A673 (cell line): ENCODE measurements around the gene SLC25A26. TPM values are rescaled to one million over a fixed set of nuclear protein-coding genes. Genes with fewer than 3 reads are reported as not detected.
"Not testable (repeated sequence)": the region's sequence is repeated elsewhere in the genome, so short reads cannot be mapped to it uniquely, and the experiment has no call there.

Experiments used
- BruUV-seq: library from RNA; stranded (reverse); fragments of 400-500 nt; replicated peaks from 2 replicates; lab custom pipeline; 2021; lab: Mats Ljungman, UMichigan
- CTCF ChIA-PET: fragments of 300-600 bp; sonication (Branson Sonifier 250); formaldehyde crosslinking; loops from one replicate; lab custom pipeline; 2022; ENCODE audit warnings: antibody characterized with exemption; lab: Charles Lee
- POLR2A ChIA-PET: fragments of 300-600 bp; sonication (Branson Sonifier 250); formaldehyde crosslinking; loops from one replicate; lab custom pipeline; 2022; ENCODE audit warnings: antibody characterized with exemption; ENCODE audit not compliant: low non-redundant PET; lab: Charles Lee
- DNase-seq: peaks from one replicate; pipeline ENCODE4 v3.0.0-alpha.2; 2015; ENCODE audit warnings: low spot score
- H3K27ac ChIP-seq: fragments of 200-600 bp; sonication (generic); 2 replicates; pipeline ENCODE4 v1.5.1; 2016; ENCODE audit warnings: mixed run types, low read depth, mild to moderate bottlenecking, mixed read lengths, antibody characterized with exemption, low read length; ENCODE audit not compliant: poor library complexity, severe bottlenecking
- H3K27me3 ChIP-seq: fragments of 200-600 bp; sonication (generic); replicated peaks from 2 replicates; pipeline ENCODE4 v1.6.1; 2017; ENCODE audit warnings: mixed run types, low read depth, mild to moderate bottlenecking, mixed read lengths, antibody characterized with exemption, low read length; ENCODE audit not compliant: insufficient read depth, poor library complexity
- H3K36me3 ChIP-seq: fragments of 200-600 bp; sonication (generic); 2 replicates; pipeline ENCODE4 v1.6.1; 2016; ENCODE audit warnings: mixed run types, mild to moderate bottlenecking, mixed read lengths, antibody characterized with exemption, low read length; ENCODE audit not compliant: insufficient read depth, poor library complexity, severe bottlenecking
- H3K4me1 ChIP-seq: fragments of 200-600 bp; sonication (generic); 2 replicates; pipeline ENCODE4 v1.6.1; 2017; ENCODE audit warnings: mixed run types, mild to moderate bottlenecking, mixed read lengths, antibody characterized with exemption, low read length; ENCODE audit not compliant: insufficient read depth, poor library complexity, severe bottlenecking
- H3K4me3 ChIP-seq: fragments of 200-600 bp; sonication (generic); 2 replicates; pipeline ENCODE4 v1.5.1; 2016; ENCODE audit warnings: low read depth, mixed run types, mild to moderate bottlenecking, mixed read lengths, low read length; ENCODE audit not compliant: poor library complexity, severe bottlenecking
- H3K9me3 ChIP-seq: fragments of 200-600 bp; sonication (generic); 2 replicates; pipeline ENCODE4 v1.6.1; 2016; ENCODE audit warnings: mixed run types, low read depth, mild to moderate bottlenecking, mixed read lengths, antibody characterized with exemption, low read length; ENCODE audit not compliant: poor library complexity, severe bottlenecking
- EZH2 ChIP-seq: fragments of 200-600 bp; sonication (generic); IDR thresholded peaks from 2 replicates; pipeline ENCODE4 v1.6.1; 2017; ENCODE audit warnings: borderline replicate concordance, low read depth, mild to moderate bottlenecking, mixed read lengths, antibody characterized with exemption, low read length; ENCODE audit not compliant: poor library complexity, severe bottlenecking
- intact Hi-C: fragments of 100-400 bp; cut with micrococcal nuclease; formaldehyde crosslinking; loops from one replicate; pipeline ENCODE4 v1.10.0; 2022; ENCODE audit not compliant: unreplicated experiment
- total RNA-seq: library from RNA; stranded (reverse); gene quantifications from 2 replicates; pipeline ENCODE4 v1.2.3, GENCODE V29; 2021
- TF ChIP-seq, protein P1 (sequence below): fragments of 300-800, 200-600 bp; sonication (generic); conservative IDR thresholded peaks from 2 replicates; pipeline ENCODE4 v1.5.1; 2017; ENCODE audit warnings: low read depth, mild to moderate bottlenecking, antibody characterized with exemption, low read length, moderate library complexity, mixed read lengths

Gene SLC25A26
- total RNA-seq, 1 experiment from 2014 or later: 8.9 TPM

GRCh38 chr3:66418475-66418931, 197.7 kb downstream of the SLC25A26 start:
- no peak overlapping the region for H3K27ac ChIP-seq
- no TSS peak for BruUV-seq
- no peaks in the 10 kb centered on the region for H3K27me3 ChIP-seq
- no peak overlapping the region for H3K4me3 ChIP-seq
- ChIA-PET POLR2A (no interaction called here), CTCF (no interaction called here)
- intact Hi-C loops: no loop called here
- no peak for DNase-seq
- no peaks in the 10 kb centered on the region for H3K36me3 ChIP-seq
- no peaks in the 10 kb centered on the region for H3K4me1 ChIP-seq
- no peaks in the 10 kb centered on the region for H3K9me3 ChIP-seq
- no peak for TF ChIP-seq EZH2
- TF ChIP-seq, protein P1, sequence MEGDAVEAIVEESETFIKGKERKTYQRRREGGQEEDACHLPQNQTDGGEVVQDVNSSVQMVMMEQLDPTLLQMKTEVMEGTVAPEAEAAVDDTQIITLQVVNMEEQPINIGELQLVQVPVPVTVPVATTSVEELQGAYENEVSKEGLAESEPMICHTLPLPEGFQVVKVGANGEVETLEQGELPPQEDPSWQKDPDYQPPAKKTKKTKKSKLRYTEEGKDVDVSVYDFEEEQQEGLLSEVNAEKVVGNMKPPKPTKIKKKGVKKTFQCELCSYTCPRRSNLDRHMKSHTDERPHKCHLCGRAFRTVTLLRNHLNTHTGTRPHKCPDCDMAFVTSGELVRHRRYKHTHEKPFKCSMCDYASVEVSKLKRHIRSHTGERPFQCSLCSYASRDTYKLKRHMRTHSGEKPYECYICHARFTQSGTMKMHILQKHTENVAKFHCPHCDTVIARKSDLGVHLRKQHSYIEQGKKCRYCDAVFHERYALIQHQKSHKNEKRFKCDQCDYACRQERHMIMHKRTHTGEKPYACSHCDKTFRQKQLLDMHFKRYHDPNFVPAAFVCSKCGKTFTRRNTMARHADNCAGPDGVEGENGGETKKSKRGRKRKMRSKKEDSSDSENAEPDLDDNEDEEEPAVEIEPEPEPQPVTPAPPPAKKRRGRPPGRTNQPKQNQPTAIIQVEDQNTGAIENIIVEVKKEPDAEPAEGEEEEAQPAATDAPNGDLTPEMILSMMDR: no peak

DNA sequence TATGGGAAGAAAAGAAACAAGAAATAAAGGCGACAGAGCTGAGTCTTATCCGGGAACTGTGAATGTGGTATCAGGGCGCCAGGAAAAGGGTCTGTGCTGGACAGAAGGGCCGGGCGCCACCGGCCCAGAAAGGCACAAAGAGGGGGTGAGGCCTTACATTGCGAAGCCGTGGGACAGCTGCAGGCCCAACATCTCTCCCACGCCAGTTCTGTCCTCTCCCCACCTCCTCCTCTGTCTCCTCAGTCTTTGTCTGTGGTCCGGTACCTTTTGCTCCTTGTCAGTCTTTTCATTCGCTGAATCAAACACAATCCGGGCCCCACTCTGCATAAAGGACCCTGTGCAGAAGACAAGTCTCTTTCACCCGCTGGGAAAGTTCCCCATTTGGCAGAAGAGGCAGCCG, 198.2 kb downstream of the SLC25A26 start:
- TF ChIP-seq, protein P1: no peak
- TF ChIP-seq EZH2: no peak
- no peaks in the 10 kb centered on the region for H3K9me3 ChIP-seq
- no peak for DNase-seq
- intact Hi-C loops: no loop called here
- H3K27ac ChIP-seq: no peak overlapping the region
- no peak overlapping the region for H3K4me3 ChIP-seq
- no peaks in the 10 kb centered on the region for H3K4me1 ChIP-seq
- H3K36me3 ChIP-seq: no peaks in the 10 kb centered on the region
- BruUV-seq: no TSS peak
- H3K27me3 ChIP-seq: no peaks in the 10 kb centered on the region
- ChIA-PET POLR2A (no interaction called here), CTCF (no interaction called here)

GRCh38 chr3:66421144-66421543, 200.3 kb downstream of the SLC25A26 start:
- POLR2A ChIA-PET, H3K27ac ChIP-seq, H3K36me3 ChIP-seq, H3K9me3 ChIP-seq, BruUV-seq, H3K4me1 ChIP-seq, CTCF ChIA-PET, H3K27me3 ChIP-seq, intact Hi-C loops, H3K4me3 ChIP-seq, DNase-seq: not testable (repeated sequence)

DNA sequence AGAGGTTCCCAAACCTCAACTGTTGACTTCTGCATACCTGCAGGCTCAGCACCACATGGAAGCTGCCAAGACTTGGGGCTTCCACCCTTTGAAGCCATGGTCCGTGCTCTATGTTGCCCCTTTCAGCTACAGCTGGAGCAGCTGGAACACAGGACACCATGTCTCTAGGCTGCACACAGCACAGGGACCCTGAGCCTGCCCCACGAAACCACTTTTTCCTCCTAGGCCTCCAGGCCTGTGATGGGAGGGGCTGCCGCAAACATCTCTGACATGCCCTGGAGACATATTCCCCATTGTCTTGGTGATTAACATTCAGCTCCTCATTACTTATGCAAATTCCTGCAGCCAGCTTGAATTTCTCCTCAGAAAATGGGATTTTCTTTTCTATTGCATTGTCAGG, 201.1 kb downstream of the SLC25A26 start:
- intact Hi-C loops, CTCF ChIA-PET, BruUV-seq: not testable (repeated sequence)

More for the DNA sequence above, 201.1 kb downstream of the SLC25A26 start:
- POLR2A ChIA-PET, H3K4me3 ChIP-seq, H3K4me1 ChIP-seq, DNase-seq, H3K27ac ChIP-seq, H3K9me3 ChIP-seq, H3K36me3 ChIP-seq, H3K27me3 ChIP-seq: not testable (repeated sequence)
